ENCODE results near the gene COA3.

The COA3 gene

DNA sequence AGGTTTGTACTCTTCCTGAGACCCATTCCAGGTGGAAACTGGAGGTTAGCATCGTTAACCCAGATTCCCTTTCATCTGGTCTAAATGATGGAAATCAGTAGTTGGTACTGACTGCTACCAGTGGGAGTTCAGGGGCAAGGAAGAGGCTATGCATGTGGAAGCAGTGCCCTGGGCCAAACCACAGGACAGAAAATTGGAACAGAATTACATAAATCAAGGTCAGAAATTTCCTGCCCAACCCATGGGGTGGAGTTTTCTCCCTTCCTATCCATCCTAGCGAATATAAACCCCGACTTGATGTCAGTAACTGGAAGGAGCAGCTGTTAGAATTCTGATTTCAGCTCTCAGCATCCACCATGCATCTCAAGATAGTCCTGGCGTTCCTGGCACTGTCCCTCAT lies 45.8 kb upstream of the COA3 start, which contains the start of gene AOC2:
Gene AOC2, plus strand, starts transcription at position 310 of the 400 bp plus-strand sequence. Its CDS starts 47 bp downstream, at position 357.
- H3K4me3 ChIP-seq (ENCODE audit: low read length) = no peak within 1 kb of the TSS
- TF ChIP-seq, protein P1, sequence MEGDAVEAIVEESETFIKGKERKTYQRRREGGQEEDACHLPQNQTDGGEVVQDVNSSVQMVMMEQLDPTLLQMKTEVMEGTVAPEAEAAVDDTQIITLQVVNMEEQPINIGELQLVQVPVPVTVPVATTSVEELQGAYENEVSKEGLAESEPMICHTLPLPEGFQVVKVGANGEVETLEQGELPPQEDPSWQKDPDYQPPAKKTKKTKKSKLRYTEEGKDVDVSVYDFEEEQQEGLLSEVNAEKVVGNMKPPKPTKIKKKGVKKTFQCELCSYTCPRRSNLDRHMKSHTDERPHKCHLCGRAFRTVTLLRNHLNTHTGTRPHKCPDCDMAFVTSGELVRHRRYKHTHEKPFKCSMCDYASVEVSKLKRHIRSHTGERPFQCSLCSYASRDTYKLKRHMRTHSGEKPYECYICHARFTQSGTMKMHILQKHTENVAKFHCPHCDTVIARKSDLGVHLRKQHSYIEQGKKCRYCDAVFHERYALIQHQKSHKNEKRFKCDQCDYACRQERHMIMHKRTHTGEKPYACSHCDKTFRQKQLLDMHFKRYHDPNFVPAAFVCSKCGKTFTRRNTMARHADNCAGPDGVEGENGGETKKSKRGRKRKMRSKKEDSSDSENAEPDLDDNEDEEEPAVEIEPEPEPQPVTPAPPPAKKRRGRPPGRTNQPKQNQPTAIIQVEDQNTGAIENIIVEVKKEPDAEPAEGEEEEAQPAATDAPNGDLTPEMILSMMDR (conservative IDR thresholded peaks at IDR 0.05; ENCODE audit: low read depth, low read length) = no peak
- no peak for DNase-seq (ENCODE audit: low read depth)

DNA sequence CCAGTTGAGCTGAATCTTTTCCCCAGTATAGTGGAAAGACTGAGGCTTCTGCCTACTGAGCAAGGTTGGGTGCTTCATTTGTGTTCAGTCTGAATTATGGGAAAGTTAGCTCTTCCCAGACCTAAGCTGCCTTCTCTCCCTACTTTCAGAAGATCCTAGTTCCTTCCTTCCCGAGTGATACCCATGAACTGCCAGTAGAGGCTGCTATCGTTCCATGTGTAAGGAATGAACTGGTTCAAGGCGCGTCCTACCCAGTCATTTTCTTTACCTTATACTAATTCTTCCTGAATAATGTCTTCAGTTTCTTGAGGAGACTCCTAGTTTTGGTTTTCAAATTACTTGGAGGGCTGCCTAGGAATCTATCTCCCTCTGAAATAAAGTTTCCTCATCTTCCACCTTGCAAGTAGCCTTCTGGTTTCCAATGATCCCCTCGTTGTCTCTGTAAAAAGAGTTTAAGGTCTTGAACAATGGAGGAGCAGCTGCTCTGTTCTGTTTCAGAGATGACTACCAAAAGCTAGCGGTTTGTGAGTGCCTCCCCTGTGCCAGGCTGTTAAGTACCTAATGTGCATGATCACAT lies 44.9 kb upstream of the COA3 start:
- DNase-seq (ENCODE audit: low read depth) = no peak
- TF ChIP-seq, protein P1 (conservative IDR thresholded peaks at IDR 0.05; ENCODE audit: low read depth, low read length) = peak; percentile 99
- no peak overlapping the region for H3K4me3 ChIP-seq (ENCODE audit: low read length)

DNA sequence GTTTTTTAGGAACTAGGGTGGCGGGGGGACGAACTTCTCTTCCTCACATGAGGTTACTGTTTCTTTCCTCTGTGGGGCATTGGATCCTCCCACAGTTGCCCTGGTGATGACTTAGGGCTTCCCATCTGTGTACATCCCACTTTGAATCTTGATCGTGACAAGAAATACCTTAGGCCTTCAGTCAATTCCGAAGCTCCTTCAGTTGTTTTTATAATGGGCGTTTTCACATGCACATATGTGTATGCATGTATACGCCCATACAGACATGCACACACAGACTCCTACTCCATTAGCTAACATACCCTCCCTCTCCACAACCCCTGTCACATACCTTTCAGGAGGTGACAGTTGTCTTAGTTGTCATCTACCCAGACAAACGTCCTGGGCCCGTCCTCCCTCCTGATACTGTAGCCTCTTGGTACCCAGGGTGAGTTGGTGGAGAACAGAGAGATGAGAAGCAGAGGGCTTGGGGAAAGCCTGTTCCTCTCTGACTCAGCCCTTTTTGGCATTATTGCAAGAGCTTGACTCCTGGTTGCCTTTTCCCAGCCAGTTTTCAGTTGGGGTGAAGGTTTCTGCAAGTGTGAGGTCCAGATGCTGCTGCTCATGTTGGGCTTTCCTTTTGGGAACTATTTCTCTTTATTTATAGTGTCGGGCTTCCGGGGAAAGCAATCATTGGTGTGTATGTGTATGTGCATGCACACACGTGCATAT lies 43.6 kb upstream of the COA3 start:
- TF ChIP-seq, protein P1 (conservative IDR thresholded peaks at IDR 0.05; ENCODE audit: low read depth, low read length) = no peak
- no peak for DNase-seq (ENCODE audit: low read depth)
- no peak overlapping the region for H3K4me3 ChIP-seq (ENCODE audit: low read length)

DNA sequence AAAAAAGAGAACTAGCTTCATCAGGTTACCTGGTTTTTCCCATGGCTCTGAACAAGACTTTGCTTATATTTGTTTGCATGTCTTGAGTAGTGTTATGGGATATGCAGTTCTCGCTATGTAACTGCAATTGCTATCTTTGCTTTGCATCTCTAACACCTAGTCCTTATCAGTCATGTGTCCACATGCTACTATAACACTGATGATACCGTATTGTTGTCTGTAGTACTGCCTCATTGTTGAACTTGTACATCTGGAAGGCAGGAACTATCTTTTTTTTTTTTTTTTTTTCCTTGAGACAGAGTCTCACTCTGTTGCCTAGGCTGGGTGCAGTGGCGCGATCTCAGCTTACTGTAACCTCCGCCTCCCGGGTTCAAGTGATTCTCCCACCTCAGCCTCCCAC lies 37.2 kb upstream of the COA3 start:
- no peak for DNase-seq (ENCODE audit: low read depth)
- TF ChIP-seq, protein P1 (conservative IDR thresholded peaks at IDR 0.05; ENCODE audit: low read depth, low read length) = no peak
- no peak overlapping the region for H3K4me3 ChIP-seq (ENCODE audit: low read length)

DNA sequence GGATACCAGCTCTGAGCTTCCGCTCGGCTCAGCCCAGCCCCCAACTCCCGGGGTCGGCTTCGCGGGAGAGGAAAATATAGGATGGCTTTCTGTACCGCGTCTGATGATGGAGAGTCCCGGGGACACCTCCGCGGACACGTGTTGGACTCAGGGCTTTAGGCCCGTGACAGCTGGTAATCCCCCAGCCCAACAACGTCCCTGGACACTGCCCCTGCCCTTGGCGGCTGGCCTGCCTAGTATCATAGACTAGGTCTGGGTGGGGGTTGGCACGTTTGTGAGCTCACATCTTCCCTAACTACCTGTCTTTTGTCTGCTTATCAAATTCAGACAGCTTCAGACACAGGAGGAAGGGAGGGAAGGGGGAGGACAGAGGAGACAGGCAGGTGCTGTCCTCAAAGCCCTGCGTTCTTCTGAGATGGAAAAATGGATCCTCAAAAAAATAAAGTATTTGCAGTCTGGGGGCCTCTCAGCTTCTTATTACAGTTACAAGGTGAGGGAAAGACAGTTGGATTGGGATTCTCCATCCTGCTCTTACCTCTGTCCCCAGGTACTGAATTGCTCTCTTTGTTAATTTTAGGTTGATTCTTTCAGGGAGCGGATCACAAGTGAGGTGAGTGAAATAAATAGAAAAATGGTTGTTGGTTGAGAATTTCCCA lies 35.4 kb upstream of the COA3 start:
- no peak for DNase-seq (ENCODE audit: low read depth)

DNA sequence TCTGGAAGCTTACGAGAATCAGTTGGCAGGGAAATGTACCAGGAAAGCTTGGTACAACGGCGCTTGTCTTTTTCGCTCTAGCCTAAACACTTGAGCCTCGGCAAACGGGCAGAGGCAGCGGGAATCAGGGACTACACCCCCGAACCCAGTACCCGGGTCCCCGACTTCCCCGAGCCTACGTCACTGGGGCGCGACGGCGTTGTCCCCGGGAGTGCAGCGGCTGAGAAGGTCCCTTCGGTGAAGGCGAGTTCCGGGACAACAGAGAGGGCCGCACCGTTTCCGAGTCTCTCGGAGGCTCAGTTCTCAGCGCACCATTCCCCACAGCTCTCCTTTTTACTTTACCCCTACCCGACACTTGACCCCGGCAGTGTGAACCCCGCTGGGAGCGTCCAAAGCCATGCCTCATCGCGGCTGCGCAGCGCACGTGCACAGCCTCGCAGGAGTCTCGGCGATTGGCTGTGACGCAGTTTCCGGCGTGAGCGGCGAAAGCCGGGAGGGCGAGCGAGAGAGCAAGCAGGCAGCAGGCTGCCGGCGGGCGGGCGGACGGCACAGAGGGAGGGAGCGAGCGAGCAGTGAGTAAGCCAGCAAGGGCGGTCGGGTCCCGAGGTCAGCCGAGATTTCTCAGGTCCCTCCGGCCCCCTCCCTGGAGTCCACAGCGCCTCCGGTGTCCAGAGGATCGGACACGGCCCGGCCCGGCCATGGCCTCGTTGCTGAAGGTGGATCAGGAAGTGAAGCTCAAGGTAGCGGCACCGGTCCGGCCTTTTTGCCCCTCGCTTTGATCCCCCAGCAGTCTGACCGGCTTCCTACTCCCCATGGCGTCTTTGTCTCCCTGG lies 34.6 kb upstream of the COA3 start, which contains the start of gene PSME3:
Gene PSME3, plus strand, starts transcription at position 464 of the 833 bp plus-strand sequence. Its CDS starts 235 bp downstream, at position 699.
- TF ChIP-seq, protein P1 (conservative IDR thresholded peaks at IDR 0.05; ENCODE audit: low read depth, low read length) = no peak
- peak within 1 kb of the TSS; percentile 99 for H3K4me3 ChIP-seq (ENCODE audit: low read length)
- DNase-seq (ENCODE audit: low read depth) = peak; percentile 48

More for the DNA sequence above, 35.4 kb upstream of the COA3 start:
- peak overlapping the region; percentile 99 for H3K4me3 ChIP-seq (ENCODE audit: low read length)
- TF ChIP-seq, protein P1 (conservative IDR thresholded peaks at IDR 0.05; ENCODE audit: low read depth, low read length) = no peak

Data from retinal pigment epithelial cell (primary cell).